ENCODE measurements around the gene ARHGAP8.

ARHGAP8 gene

DNA sequence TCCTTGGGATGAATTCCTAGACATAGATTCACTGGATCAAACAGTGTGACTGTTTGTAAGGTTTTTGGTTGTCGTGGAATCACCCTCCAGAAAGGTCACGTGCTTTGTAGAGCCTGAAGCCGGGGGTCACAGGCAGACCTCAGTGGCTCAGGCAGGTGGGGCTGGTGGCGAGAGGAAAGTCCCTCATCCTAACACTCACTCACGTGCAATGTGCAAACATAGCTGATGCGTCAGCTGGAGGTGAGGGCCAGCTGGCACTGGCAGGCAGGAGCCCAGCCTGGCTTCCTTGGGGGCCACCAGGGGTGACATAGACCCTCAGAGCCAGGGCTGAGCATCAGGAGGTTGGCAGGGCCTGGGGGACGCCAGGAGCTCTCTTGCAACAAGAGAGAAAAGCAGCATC lies 90.0 kb downstream of the ARHGAP8 start:
- no peak overlapping the region for H2BK5ac ChIP-seq (ENCODE audit: low read depth, low read length, poor library complexity, severe bottlenecking)
- H3K4me1 ChIP-seq (ENCODE audit: control insufficient read depth, insufficient read depth, low read depth, low read length) = no peaks in the 10 kb centered on the region
- H2AFZ ChIP-seq (ENCODE audit: low read depth, low read length) = no peak overlapping the region
- no peak overlapping the region for H2AK5ac ChIP-seq (ENCODE audit: low read length, severe bottlenecking)
- H3K4me2 ChIP-seq (ENCODE audit: low read length, poor library complexity, severe bottlenecking) = no peak overlapping the region
- H4K8ac ChIP-seq (ENCODE audit: low read length) = no peak overlapping the region
- no peak overlapping the region for H2BK120ac ChIP-seq (ENCODE audit: low read depth, low read length)
- no peak overlapping the region for H2BK12ac ChIP-seq (ENCODE audit: low read length in 2 of 2)
- WGBS = 72% methylated on average over 7 of the region's 7 CpGs
- peaks cover 2% of the 10 kb centered on the region for H3K9me3 ChIP-seq (ENCODE audit: control insufficient read depth, low read length)
- H3K27ac ChIP-seq (ENCODE audit: low read length, poor library complexity, severe bottlenecking) = no peak overlapping the region
- H4K91ac ChIP-seq (ENCODE audit: low read length) = no peak overlapping the region
- H3K23ac ChIP-seq (ENCODE audit: low read length in 2 of 2) = no peak overlapping the region
- no peak overlapping the region for H2BK15ac ChIP-seq (ENCODE audit: low read depth, poor library complexity, severe bottlenecking)
- no peak overlapping the region for H3K14ac ChIP-seq (ENCODE audit: low read length in 2 of 2)
- no peak overlapping the region for H3K18ac ChIP-seq (ENCODE audit: low read depth in 1 of 2, low read length in 2 of 2)
- H3K36me3 ChIP-seq (ENCODE audit: control insufficient read depth in 1 of 2, insufficient read depth in 2 of 2, low read depth in 1 of 2, low read length in 2 of 2) = no peaks in the 10 kb centered on the region
- peaks cover 6 to 46% of the 10 kb centered on the region in 2 experiments for H3K27me3 ChIP-seq (ENCODE audit: control insufficient read depth in 1 of 2, insufficient read depth in 1 of 2, low read length in 2 of 2)
- DNase-seq = no peak
- H3K4me3 ChIP-seq (ENCODE audit: insufficient read depth in 1 of 2, low read depth in 1 of 2, low read length in 2 of 2) = no peak overlapping the region
- no peaks in the 10 kb centered on the region for H3K79me1 ChIP-seq (replicated peaks; ENCODE audit: low read length, poor library complexity, severe bottlenecking)
- H3K9ac ChIP-seq (ENCODE audit: low read length) = no peak overlapping the region
- H3K4ac ChIP-seq (ENCODE audit: low read depth in 1 of 2, low read length in 2 of 2) = no peak overlapping the region

DNA sequence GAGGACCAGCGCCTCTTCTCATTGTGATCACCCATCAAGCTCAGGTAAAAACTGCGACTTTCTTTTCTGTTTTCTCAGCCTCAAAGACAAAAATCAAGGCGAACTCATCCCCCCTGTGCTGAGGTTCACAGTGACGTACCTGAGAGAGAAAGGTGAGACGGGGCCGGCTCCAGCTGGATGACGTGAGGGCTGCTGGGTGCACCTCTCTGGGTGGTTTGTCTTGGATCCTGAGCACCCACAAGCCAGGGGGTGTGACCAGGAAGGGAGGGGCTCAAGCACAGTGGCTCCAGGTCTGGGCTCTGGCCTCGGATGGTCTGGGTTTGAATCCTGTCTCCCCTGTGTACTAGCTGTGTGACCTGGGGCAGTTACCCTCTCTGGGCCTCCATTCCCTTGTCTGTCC lies 92.8 kb downstream of the ARHGAP8 start:
- H3K4ac ChIP-seq (ENCODE audit: low read depth in 1 of 2, low read length in 2 of 2) = no peak overlapping the region
- H2BK15ac ChIP-seq (ENCODE audit: low read depth, poor library complexity, severe bottlenecking) = no peak overlapping the region
- H3K18ac ChIP-seq (ENCODE audit: low read depth in 1 of 2, low read length in 2 of 2) = no peak overlapping the region
- no peak overlapping the region for H3K9ac ChIP-seq (ENCODE audit: low read length)
- no peak for DNase-seq
- H2BK5ac ChIP-seq (ENCODE audit: low read depth, low read length, poor library complexity, severe bottlenecking) = no peak overlapping the region
- peaks cover 2% of the 10 kb centered on the region for H3K9me3 ChIP-seq (ENCODE audit: control insufficient read depth, low read length)
- H3K23ac ChIP-seq (ENCODE audit: low read length in 2 of 2) = no peak overlapping the region
- H3K79me1 ChIP-seq (replicated peaks; ENCODE audit: low read length, poor library complexity, severe bottlenecking) = no peaks in the 10 kb centered on the region
- no peaks in the 10 kb centered on the region for H3K4me1 ChIP-seq (ENCODE audit: control insufficient read depth, insufficient read depth, low read depth, low read length)
- H2BK12ac ChIP-seq (ENCODE audit: low read length in 2 of 2) = no peak overlapping the region
- H3K27me3 ChIP-seq (ENCODE audit: control insufficient read depth in 1 of 2, insufficient read depth in 1 of 2, low read length in 2 of 2) = peaks cover 0 to 27% of the 10 kb centered on the region in 2 experiments
- H3K4me2 ChIP-seq (ENCODE audit: low read length, poor library complexity, severe bottlenecking) = no peak overlapping the region
- no peaks in the 10 kb centered on the region for H3K36me3 ChIP-seq (ENCODE audit: control insufficient read depth in 1 of 2, insufficient read depth in 2 of 2, low read depth in 1 of 2, low read length in 2 of 2)
- no peak overlapping the region for H4K91ac ChIP-seq (ENCODE audit: low read length)
- no peak overlapping the region for H2AFZ ChIP-seq (ENCODE audit: low read depth, low read length)
- H4K8ac ChIP-seq (ENCODE audit: low read length) = no peak overlapping the region
- WGBS = 85% methylated on average over 8 of the region's 8 CpGs
- no peak overlapping the region for H2BK120ac ChIP-seq (ENCODE audit: low read depth, low read length)
- H3K27ac ChIP-seq (ENCODE audit: low read length, poor library complexity, severe bottlenecking) = no peak overlapping the region
- H3K14ac ChIP-seq (ENCODE audit: low read length in 2 of 2) = no peak overlapping the region
- no peak overlapping the region for H2AK5ac ChIP-seq (ENCODE audit: low read length, severe bottlenecking)
- no peak overlapping the region for H3K4me3 ChIP-seq (ENCODE audit: insufficient read depth in 1 of 2, low read depth in 1 of 2, low read length in 2 of 2)

DNA sequence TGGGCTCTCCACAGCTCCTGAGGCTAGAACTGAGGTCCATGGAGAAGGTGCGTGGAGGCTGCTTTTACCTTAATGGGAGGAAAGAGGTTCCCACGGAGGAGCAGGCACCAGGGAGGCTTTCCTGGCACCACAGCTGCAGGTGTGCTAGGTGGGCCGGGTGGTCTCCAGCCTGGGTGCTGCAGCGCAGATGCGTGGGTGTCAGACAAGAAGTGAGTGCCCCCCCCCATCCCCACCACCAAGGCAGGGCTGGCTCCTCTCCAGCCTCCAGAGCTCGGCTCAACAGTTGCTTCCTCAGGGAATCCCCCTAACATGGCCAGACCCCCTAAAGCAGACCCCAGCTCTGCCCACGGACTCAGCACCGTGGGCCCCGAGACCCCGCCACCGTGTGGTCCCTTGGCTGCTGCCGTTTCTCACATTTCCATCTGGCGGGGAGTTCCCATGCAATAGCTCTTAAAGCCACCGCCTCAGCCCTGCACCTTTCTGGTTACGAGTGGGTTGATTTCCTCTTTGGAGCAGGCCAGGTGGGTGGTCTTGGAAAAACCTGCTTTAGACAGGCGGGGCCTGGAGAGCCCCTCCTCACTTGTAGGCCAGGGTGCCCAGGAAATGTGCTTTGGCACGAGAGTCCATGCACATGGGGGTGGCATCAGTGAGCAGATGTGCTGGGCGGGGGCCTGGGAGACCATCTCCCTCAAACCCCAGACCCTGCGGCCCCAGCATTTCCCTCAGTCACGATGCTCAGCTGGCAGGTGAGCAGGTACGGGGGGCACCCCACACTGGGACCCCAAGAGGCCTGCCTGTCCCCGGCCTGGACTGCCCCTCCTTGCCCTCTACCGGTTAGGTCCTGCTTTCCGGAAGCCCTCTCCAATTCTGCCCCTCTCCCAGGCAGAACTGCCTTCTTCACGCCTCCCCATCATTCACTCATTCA lies 93.7 kb downstream of the ARHGAP8 start:
- Histone ChIP-seq H2AFZ (ENCODE audit: low read depth, low read length) (no peak overlapping the region), H3K36me3 (ENCODE audit: control insufficient read depth in 1 of 2, insufficient read depth in 2 of 2, low read depth in 1 of 2, low read length in 2 of 2) (no peaks in the 10 kb centered on the region), H3K18ac (ENCODE audit: low read depth in 1 of 2, low read length in 2 of 2) (no peak overlapping the region), H2BK5ac (ENCODE audit: low read depth, low read length, poor library complexity, severe bottlenecking) (no peak overlapping the region), H2BK15ac (ENCODE audit: low read depth, poor library complexity, severe bottlenecking) (no peak overlapping the region), H2AK5ac (ENCODE audit: low read length, severe bottlenecking) (no peak overlapping the region), H3K23ac (ENCODE audit: low read length in 2 of 2) (no peak overlapping the region), H3K27ac (ENCODE audit: low read length, poor library complexity, severe bottlenecking) (no peak overlapping the region), H2BK12ac (ENCODE audit: low read length in 2 of 2) (no peak overlapping the region), H3K9me3 (ENCODE audit: control insufficient read depth, low read length) (peaks cover 2% of the 10 kb centered on the region), H3K4ac (ENCODE audit: low read depth in 1 of 2, low read length in 2 of 2) (no peak overlapping the region), H3K14ac (ENCODE audit: low read length in 2 of 2) (no peak overlapping the region), H3K9ac (ENCODE audit: low read length) (no peak overlapping the region), H3K4me2 (ENCODE audit: low read length, poor library complexity, severe bottlenecking) (no peak overlapping the region), H2BK120ac (ENCODE audit: low read depth, low read length) (no peak overlapping the region), H3K4me1 (ENCODE audit: control insufficient read depth, insufficient read depth, low read depth, low read length) (no peaks in the 10 kb centered on the region), H3K79me1 (replicated peaks; ENCODE audit: low read length, poor library complexity, severe bottlenecking) (no peaks in the 10 kb centered on the region), H4K8ac (ENCODE audit: low read length) (no peak overlapping the region), H4K91ac (ENCODE audit: low read length) (no peak overlapping the region), H3K4me3 (ENCODE audit: insufficient read depth in 1 of 2, low read depth in 1 of 2, low read length in 2 of 2) (no peak overlapping the region), H3K27me3 (ENCODE audit: control insufficient read depth in 1 of 2, insufficient read depth in 1 of 2, low read length in 2 of 2) (peaks cover 0 to 19% of the 10 kb centered on the region in 2 experiments)
- WGBS = 86% methylated on average over 25 of the region's 25 CpGs
- no peak for DNase-seq

DNA sequence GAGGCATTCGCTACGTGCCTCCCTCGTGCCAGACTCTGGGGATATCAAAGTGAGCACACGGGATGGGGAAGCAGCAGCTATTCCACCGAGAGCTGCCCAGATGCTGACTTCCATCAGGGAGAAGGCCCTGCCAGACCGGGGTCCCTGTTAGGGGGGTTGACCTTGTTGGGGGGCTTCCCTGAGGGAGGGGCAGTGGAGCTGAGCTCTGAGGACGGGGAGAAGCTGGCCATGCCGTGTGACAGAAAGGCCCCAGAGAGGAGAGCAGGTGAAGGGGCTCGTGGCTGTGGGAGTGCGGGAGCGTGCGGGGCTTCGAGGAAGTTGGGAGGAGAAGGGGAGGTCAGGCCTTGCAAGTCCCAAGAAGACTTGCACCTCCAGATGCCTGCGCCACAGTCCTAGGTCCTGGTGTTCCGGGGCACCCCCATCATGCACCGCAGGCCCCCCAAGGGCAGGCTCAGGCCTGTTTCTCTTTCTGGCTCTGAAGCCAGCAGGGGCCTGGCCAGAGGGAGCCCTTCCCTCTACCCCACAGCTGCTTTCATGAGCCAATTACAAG lies 94.4 kb downstream of the ARHGAP8 start:
- Histone ChIP-seq H3K4ac (ENCODE audit: low read depth in 1 of 2, low read length in 2 of 2) (no peak overlapping the region), H3K27me3 (ENCODE audit: control insufficient read depth in 1 of 2, insufficient read depth in 1 of 2, low read length in 2 of 2) (peaks cover 0 to 13% of the 10 kb centered on the region in 2 experiments), H2AFZ (ENCODE audit: low read depth, low read length) (no peak overlapping the region), H3K4me2 (ENCODE audit: low read length, poor library complexity, severe bottlenecking) (no peak overlapping the region), H2BK5ac (ENCODE audit: low read depth, low read length, poor library complexity, severe bottlenecking) (no peak overlapping the region), H3K9ac (ENCODE audit: low read length) (no peak overlapping the region), H3K9me3 (ENCODE audit: control insufficient read depth, low read length) (peaks cover 2% of the 10 kb centered on the region), H4K91ac (ENCODE audit: low read length) (no peak overlapping the region), H4K8ac (ENCODE audit: low read length) (no peak overlapping the region), H3K4me3 (ENCODE audit: insufficient read depth in 1 of 2, low read depth in 1 of 2, low read length in 2 of 2) (no peak overlapping the region), H3K14ac (ENCODE audit: low read length in 2 of 2) (no peak overlapping the region), H3K4me1 (ENCODE audit: control insufficient read depth, insufficient read depth, low read depth, low read length) (no peaks in the 10 kb centered on the region), H2AK5ac (ENCODE audit: low read length, severe bottlenecking) (no peak overlapping the region), H2BK120ac (ENCODE audit: low read depth, low read length) (no peak overlapping the region), H3K18ac (ENCODE audit: low read depth in 1 of 2, low read length in 2 of 2) (no peak overlapping the region), H2BK15ac (ENCODE audit: low read depth, poor library complexity, severe bottlenecking) (no peak overlapping the region), H2BK12ac (ENCODE audit: low read length in 2 of 2) (no peak overlapping the region), H3K79me1 (replicated peaks; ENCODE audit: low read length, poor library complexity, severe bottlenecking) (no peaks in the 10 kb centered on the region), H3K36me3 (ENCODE audit: control insufficient read depth in 1 of 2, insufficient read depth in 2 of 2, low read depth in 1 of 2, low read length in 2 of 2) (no peaks in the 10 kb centered on the region), H3K23ac (ENCODE audit: low read length in 2 of 2) (no peak overlapping the region), H3K27ac (ENCODE audit: low read length, poor library complexity, severe bottlenecking) (no peak overlapping the region)
- WGBS = 85% methylated on average over 16 of the region's 16 CpGs
- no peak for DNase-seq

All from mesenchymal stem cell (in vitro differentiated cells and primary cell).